Mesendoderm (in vitro differentiated cells): ENCODE data around the gene KAZN.
A peak's percentile ranks its signal among the peaks of the same experiment; 100 is the strongest.

Experiments
- DNase-seq: peaks from one replicate; pipeline ENCODE4 v3.0.0; 2013
- H2AK5ac ChIP-seq: 2 replicates; pipeline ENCODE4 v1.6.1; 2013; ENCODE audit warnings: low read length, inconsistent platforms
- H2BK120ac ChIP-seq: 2 replicates; pipeline ENCODE4 v1.6.1; 2013; ENCODE audit warnings: low read depth, mild to moderate bottlenecking, low read length, moderate library complexity, mixed read lengths
- H2BK15ac ChIP-seq: replicated peaks from 2 replicates; pipeline ENCODE4 v1.6.1; 2013; ENCODE audit warnings: low read depth, mild to moderate bottlenecking, moderate library complexity
- H2BK5ac ChIP-seq: 2 replicates; pipeline ENCODE4 v1.6.1; 2013; ENCODE audit warnings: low read length, inconsistent platforms
- H3K18ac ChIP-seq: 2 replicates; pipeline ENCODE4 v1.6.1; 2013; ENCODE audit warnings: mild to moderate bottlenecking, low read length, mixed read lengths
- H3K23ac ChIP-seq: one replicate; pipeline ENCODE4 v1.6.1; 2013; ENCODE audit warnings: low read length
- H3K27ac ChIP-seq: 2 replicates; pipeline ENCODE4 v1.5.1; 2013; ENCODE audit warnings: low read depth, mild to moderate bottlenecking, inconsistent platforms, low read length, moderate library complexity
- H3K27me3 ChIP-seq: 2 replicates; pipeline ENCODE4 v1.6.1; 2013; ENCODE audit warnings: low read length, control low read depth, mild to moderate bottlenecking, inconsistent platforms; ENCODE audit not compliant: insufficient read depth, poor library complexity
- H3K36me3 ChIP-seq: 2 replicates; pipeline ENCODE4 v1.6.1; 2013; ENCODE audit warnings: low read length, inconsistent platforms; ENCODE audit not compliant: control insufficient read depth, insufficient read depth
- H3K4ac ChIP-seq: one replicate; pipeline ENCODE4 v1.6.1; 2013; ENCODE audit warnings: low read depth, mild to moderate bottlenecking, low read length, moderate library complexity
- H3K4me1 ChIP-seq: 2 replicates; pipeline ENCODE4 v1.6.1; 2013; ENCODE audit warnings: low read depth, low read length, inconsistent platforms; ENCODE audit not compliant: control insufficient read depth
- H3K4me2 ChIP-seq: 2 replicates; pipeline ENCODE4 v1.6.1; 2013; ENCODE audit warnings: low read length
- H3K4me3 ChIP-seq: 2 replicates; pipeline ENCODE4 v1.5.1; 2013; ENCODE audit warnings: mild to moderate bottlenecking, low read length
- H3K56ac ChIP-seq: one replicate; pipeline ENCODE4 v1.6.1; 2013; ENCODE audit warnings: low read length
- H3K79me1 ChIP-seq: 2 replicates; pipeline ENCODE4 v1.6.1; 2013; ENCODE audit warnings: low read length, inconsistent platforms
- H3K79me2 ChIP-seq: 2 replicates; pipeline ENCODE4 v1.6.1; 2013; ENCODE audit warnings: mild to moderate bottlenecking, low read length; ENCODE audit not compliant: control insufficient read depth, insufficient read depth
- H3K9ac ChIP-seq: 2 replicates; pipeline ENCODE4 v1.6.1; 2013; ENCODE audit warnings: low read length, inconsistent platforms
- H4K5ac ChIP-seq: one replicate; pipeline ENCODE4 v1.6.1; 2013; ENCODE audit warnings: low read length
- H4K8ac ChIP-seq: one replicate; pipeline ENCODE4 v1.6.1; 2013; ENCODE audit warnings: low read depth, mild to moderate bottlenecking, control low read depth, low read length, moderate library complexity
- WGBS: extraction: QIAGEN DNeasy Blood & Tissue Kit; methylation state at CpG from one replicate; pipeline ENCODE4 v1.1.7; 2013; ENCODE audit warnings: low lambda C conversion rate, missing lambda C conversion rate; ENCODE audit not compliant: insufficient coverage; ENCODE audit errors: extremely low coverage; 5-methylcytosine and 5-hydroxymethylcytosine counted together

The KAZN gene

GRCh38 chr1:14760780-14761179 lies 162.3 kb downstream of the KAZN start:
- no peak overlapping the region for H3K23ac ChIP-seq
- no peak overlapping the region for H3K4ac ChIP-seq
- DNase-seq = no peak
- H3K4me2 ChIP-seq = no peak overlapping the region
- no peak overlapping the region for H4K8ac ChIP-seq
- H3K9ac ChIP-seq = no peak overlapping the region
- H4K5ac ChIP-seq = no peak overlapping the region
- WGBS = no CpG with 5 or more reads among the region's 5 CpGs
- H3K56ac ChIP-seq = no peak overlapping the region
- no peaks in the 10 kb centered on the region for H3K27me3 ChIP-seq
- H2BK5ac ChIP-seq = no peak overlapping the region
- no peak overlapping the region for H3K4me3 ChIP-seq
- H3K18ac ChIP-seq = no peak overlapping the region
- peaks cover 4% of the 10 kb centered on the region for H3K4me1 ChIP-seq
- peaks cover 8% of the 10 kb centered on the region for H3K79me1 ChIP-seq
- H3K79me2 ChIP-seq = peaks cover under 1% of the 10 kb centered on the region
- H3K27ac ChIP-seq = no peak overlapping the region
- H2AK5ac ChIP-seq = no peak overlapping the region
- H2BK15ac ChIP-seq = no peak overlapping the region
- H2BK120ac ChIP-seq = no peak overlapping the region
- no peaks in the 10 kb centered on the region for H3K36me3 ChIP-seq

- Histone ChIP-seq H3K4me2 (no peak overlapping the region), H3K79me1 (peaks cover 11% of the 10 kb centered on the region), H3K27ac (no peak overlapping the region), H3K4me1 (peaks cover 5% of the 10 kb centered on the region), H3K9ac (no peak overlapping the region), H2BK5ac (no peak overlapping the region), H3K23ac (no peak overlapping the region), H2BK15ac (no peak overlapping the region), H3K4me3 (no peak overlapping the region), H3K56ac (no peak overlapping the region), H3K27me3 (no peaks in the 10 kb centered on the region), H3K79me2 (peaks cover 1% of the 10 kb centered on the region), H2BK120ac (no peak overlapping the region), H2AK5ac (no peak overlapping the region), H4K5ac (no peak overlapping the region), H4K8ac (no peak overlapping the region), H3K4ac (no peak overlapping the region), H3K36me3 (no peaks in the 10 kb centered on the region), H3K18ac (no peak overlapping the region)
- WGBS = no CpG with 5 or more reads among the region's 9 CpGs
- DNase-seq = no peak
Measured at GRCh38 chr1:14761291-14762153, 163.0 kb downstream of the KAZN start.

GRCh38 chr1:14763977-14764376 lies 165.5 kb downstream of the KAZN start:
- Histone ChIP-seq H4K5ac (no peak overlapping the region), H3K9ac (no peak overlapping the region), H3K56ac (no peak overlapping the region), H3K4ac (no peak overlapping the region), H3K18ac (no peak overlapping the region), H4K8ac (no peak overlapping the region), H3K27ac (no peak overlapping the region), H3K4me1 (peaks cover 21% of the 10 kb centered on the region), H3K36me3 (no peaks in the 10 kb centered on the region), H2BK15ac (no peak overlapping the region), H3K4me3 (no peak overlapping the region), H2BK120ac (no peak overlapping the region), H3K79me1 (peaks cover 20% of the 10 kb centered on the region), H3K27me3 (no peaks in the 10 kb centered on the region), H3K23ac (no peak overlapping the region), H3K79me2 (peaks cover 4% of the 10 kb centered on the region), H3K4me2 (no peak overlapping the region), H2BK5ac (no peak overlapping the region), H2AK5ac (no peak overlapping the region)
- no peak for DNase-seq
- WGBS = no CpG with 5 or more reads among the region's 7 CpGs

- Histone ChIP-seq H3K27ac (no peak overlapping the region), H3K79me2 (peaks cover 4% of the 10 kb centered on the region), H3K56ac (peak overlapping the region; percentile 36), H3K27me3 (no peaks in the 10 kb centered on the region), H3K4me1 (peaks cover 19% of the 10 kb centered on the region), H3K23ac (no peak overlapping the region), H2AK5ac (peak overlapping the region; percentile 48), H3K4ac (no peak overlapping the region), H3K9ac (no peak overlapping the region), H3K4me3 (no peak overlapping the region), H4K8ac (no peak overlapping the region), H2BK15ac (no peak overlapping the region), H3K4me2 (no peak overlapping the region), H2BK5ac (no peak overlapping the region), H3K36me3 (no peaks in the 10 kb centered on the region), H4K5ac (no peak overlapping the region), H2BK120ac (no peak overlapping the region), H3K79me1 (peaks cover 22% of the 10 kb centered on the region), H3K18ac (peak overlapping the region; percentile 24)
- DNase-seq = no peak
- WGBS = no CpG with 5 or more reads among the region's 8 CpGs
Measured at GRCh38 chr1:14765773-14766172, 167.3 kb downstream of the KAZN start.

- H3K36me3 ChIP-seq = no peaks in the 10 kb centered on the region
- H3K79me1 ChIP-seq = peaks cover 22% of the 10 kb centered on the region
- no CpG with 5 or more reads among the region's 5 CpGs for WGBS
- peak overlapping the region; percentile 23 for H3K9ac ChIP-seq
- no peak overlapping the region for H3K4me3 ChIP-seq
- no peak overlapping the region for H2BK15ac ChIP-seq
- H2BK120ac ChIP-seq = no peak overlapping the region
- H3K18ac ChIP-seq = no peak overlapping the region
- peak overlapping the region; percentile 84 for H2BK5ac ChIP-seq
- H2AK5ac ChIP-seq = peak overlapping the region; percentile 8
- H3K4ac ChIP-seq = no peak overlapping the region
- peaks cover 19% of the 10 kb centered on the region for H3K4me1 ChIP-seq
- H4K8ac ChIP-seq = no peak overlapping the region
- no peaks in the 10 kb centered on the region for H3K27me3 ChIP-seq
- peak overlapping the region; percentile 78 for H3K56ac ChIP-seq
- DNase-seq = peak; percentile 92
- H3K23ac ChIP-seq = no peak overlapping the region
- no peak overlapping the region for H4K5ac ChIP-seq
- H3K27ac ChIP-seq = peak overlapping the region; percentile 60
- H3K4me2 ChIP-seq = no peak overlapping the region
- peaks cover 4% of the 10 kb centered on the region for H3K79me2 ChIP-seq
Measured at GRCh38 chr1:14767075-14767474, 168.6 kb downstream of the KAZN start.
